ENCODE measurements around the gene BDH1.

BDH1 gene

DNA sequence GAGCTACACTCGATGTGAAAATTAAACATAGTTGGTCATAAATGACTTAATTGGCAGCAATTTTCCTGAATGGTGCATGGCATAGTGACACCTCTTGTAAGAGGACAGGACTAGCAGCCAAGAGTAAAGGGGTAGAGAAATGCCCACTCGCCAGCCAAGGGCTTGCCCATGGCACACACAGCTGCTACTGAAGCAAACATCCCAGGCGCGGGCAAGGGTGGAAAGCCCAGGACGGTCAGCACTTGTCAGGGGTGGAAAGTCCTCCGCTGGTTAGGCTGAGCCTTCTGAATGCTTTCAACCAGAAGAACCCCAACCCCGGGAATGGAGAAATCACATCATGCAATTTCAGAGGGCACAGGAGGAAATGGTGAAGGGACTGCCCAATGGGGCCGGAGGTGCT is 31.6 kb downstream of the BDH1 start:
- no peak for DNase-seq (ENCODE audit: low spot score)
- Histone ChIP-seq H3K4me3 (no peak overlapping the region), H3K27ac (no peak overlapping the region)
- TF ChIP-seq, protein P1, sequence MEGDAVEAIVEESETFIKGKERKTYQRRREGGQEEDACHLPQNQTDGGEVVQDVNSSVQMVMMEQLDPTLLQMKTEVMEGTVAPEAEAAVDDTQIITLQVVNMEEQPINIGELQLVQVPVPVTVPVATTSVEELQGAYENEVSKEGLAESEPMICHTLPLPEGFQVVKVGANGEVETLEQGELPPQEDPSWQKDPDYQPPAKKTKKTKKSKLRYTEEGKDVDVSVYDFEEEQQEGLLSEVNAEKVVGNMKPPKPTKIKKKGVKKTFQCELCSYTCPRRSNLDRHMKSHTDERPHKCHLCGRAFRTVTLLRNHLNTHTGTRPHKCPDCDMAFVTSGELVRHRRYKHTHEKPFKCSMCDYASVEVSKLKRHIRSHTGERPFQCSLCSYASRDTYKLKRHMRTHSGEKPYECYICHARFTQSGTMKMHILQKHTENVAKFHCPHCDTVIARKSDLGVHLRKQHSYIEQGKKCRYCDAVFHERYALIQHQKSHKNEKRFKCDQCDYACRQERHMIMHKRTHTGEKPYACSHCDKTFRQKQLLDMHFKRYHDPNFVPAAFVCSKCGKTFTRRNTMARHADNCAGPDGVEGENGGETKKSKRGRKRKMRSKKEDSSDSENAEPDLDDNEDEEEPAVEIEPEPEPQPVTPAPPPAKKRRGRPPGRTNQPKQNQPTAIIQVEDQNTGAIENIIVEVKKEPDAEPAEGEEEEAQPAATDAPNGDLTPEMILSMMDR (IDR thresholded peaks at IDR 0.05) = no peak

DNA sequence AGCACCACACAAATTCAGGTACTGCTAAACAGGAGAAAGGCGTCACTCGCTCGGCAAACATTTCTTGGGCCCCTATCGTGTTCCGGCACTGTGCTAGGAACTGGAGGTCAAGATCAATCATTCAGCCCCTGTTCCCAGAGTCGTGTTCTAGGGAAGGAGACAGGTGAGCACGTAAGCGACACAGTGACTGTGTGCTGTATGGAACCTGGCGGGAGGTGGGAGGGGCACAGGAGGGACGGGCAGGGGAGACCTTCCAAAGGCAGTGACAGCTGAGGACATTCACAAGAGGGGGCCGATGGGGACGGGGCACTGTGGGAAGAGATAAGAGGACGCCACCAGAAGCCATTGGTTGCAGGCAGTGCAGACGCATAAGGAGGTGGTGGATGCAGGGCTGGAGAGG is 32.2 kb downstream of the BDH1 start:
- H3K27ac ChIP-seq = no peak overlapping the region
- H3K4me3 ChIP-seq = no peak overlapping the region
- TF ChIP-seq, protein P1 (IDR thresholded peaks at IDR 0.05) = no peak
- no peak for DNase-seq (ENCODE audit: low spot score)

DNA sequence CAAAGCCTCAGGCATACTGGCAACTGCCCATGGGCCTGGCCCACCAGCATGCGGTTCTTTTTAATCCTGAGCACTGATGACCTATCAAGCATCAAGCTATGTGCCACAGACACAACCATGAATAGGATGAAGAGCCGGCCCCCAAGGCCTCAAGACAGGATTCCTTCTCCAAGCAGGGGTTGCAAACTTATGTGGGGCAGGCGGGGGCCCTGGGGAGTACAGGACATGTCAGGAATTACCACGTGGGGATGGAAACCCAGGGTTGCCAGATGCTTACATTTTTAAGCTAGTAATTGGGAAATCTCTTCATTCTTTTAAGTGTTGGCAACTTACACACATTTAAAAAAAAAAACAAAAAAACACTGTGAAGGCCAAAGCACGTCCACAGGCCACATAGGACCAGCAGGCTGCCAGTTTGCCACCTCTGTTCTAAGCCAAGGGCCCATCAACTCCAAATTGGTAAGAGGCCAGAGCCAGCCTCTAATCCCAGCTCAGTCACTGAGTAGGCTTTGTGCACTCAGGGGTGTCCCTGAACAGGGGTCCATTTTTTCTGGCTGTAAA is 32.8 kb downstream of the BDH1 start:
- TF ChIP-seq, protein P1 (IDR thresholded peaks at IDR 0.05) = no peak
- H3K27ac ChIP-seq = no peak overlapping the region
- H3K4me3 ChIP-seq = no peak overlapping the region
- DNase-seq (ENCODE audit: low spot score) = no peak

DNA sequence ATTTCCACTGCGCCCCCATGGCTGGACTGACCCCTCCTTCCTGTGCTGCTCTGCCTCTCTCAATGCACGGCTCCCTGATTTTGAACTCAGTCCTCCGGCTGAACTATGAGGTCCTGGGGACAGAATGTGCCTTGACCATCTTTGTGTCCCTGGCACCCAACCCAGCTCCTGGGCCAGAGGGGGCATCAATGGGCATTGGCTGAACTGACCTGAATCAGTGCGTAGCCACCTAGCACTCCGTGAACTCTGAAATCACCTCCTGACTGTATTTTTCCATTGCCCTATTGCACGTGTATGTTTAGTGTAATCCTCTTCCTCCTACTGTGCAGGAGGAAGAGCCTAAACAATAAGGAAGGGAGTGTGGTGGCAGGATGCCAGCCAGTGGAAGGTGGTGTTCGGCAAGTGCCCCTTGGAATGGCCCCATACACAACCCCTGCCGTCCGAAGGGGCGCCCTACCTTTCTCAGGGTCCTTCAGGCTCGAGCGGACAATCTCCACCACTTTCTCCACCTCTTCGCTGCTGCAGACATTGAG is 33.5 kb downstream of the BDH1 start:
- TF ChIP-seq, protein P1 (IDR thresholded peaks at IDR 0.05) = no peak
- no peak for DNase-seq (ENCODE audit: low spot score)
- no peak overlapping the region for H3K27ac ChIP-seq
- H3K4me3 ChIP-seq = no peak overlapping the region

DNA sequence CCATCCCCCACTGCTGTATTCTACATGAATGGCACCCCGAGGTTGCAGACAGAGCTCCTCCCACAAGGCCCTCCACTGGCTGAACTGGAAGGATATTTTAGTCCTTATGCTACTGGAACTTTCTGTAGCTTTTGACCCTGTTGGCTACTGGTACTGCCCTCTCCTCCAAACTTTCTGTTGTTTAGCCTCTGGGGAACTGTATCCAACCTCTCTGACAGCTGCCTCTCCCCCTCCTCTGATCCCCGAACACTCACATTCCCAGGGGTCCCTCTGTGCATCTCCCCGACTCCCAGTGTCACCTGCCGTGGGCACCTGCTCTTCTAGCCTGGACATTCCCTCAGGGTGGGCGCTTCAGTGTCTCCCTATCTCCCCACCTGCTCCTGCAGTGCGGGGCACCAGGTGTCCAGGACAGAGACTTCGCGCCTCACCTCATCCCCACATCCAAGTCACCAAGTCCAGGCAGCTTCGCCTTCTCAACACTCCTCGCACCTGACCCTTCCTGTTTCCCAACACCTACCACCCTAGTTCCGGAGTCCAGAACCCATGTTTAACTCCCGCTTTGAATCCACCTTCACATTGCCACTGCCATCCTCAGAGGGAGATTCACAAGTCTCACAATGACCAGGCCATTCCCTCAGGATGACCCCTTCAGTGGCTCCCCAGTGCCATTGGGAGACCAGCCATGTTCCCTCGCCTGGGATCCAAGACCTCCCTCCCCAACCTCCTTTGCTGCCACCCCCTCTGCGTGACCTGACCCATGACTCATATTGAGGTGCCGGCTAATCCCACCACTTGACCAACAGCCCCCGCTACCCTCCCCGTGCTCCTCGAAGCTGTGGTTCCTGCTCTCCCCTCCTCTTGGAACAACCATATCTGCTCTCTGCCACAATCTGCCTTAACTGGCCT is 34.2 kb downstream of the BDH1 start:
- H3K27ac ChIP-seq = no peak overlapping the region
- no peak for DNase-seq (ENCODE audit: low spot score)
- H3K4me3 ChIP-seq = no peak overlapping the region
- TF ChIP-seq, protein P1 (IDR thresholded peaks at IDR 0.05) = no peak

DNA sequence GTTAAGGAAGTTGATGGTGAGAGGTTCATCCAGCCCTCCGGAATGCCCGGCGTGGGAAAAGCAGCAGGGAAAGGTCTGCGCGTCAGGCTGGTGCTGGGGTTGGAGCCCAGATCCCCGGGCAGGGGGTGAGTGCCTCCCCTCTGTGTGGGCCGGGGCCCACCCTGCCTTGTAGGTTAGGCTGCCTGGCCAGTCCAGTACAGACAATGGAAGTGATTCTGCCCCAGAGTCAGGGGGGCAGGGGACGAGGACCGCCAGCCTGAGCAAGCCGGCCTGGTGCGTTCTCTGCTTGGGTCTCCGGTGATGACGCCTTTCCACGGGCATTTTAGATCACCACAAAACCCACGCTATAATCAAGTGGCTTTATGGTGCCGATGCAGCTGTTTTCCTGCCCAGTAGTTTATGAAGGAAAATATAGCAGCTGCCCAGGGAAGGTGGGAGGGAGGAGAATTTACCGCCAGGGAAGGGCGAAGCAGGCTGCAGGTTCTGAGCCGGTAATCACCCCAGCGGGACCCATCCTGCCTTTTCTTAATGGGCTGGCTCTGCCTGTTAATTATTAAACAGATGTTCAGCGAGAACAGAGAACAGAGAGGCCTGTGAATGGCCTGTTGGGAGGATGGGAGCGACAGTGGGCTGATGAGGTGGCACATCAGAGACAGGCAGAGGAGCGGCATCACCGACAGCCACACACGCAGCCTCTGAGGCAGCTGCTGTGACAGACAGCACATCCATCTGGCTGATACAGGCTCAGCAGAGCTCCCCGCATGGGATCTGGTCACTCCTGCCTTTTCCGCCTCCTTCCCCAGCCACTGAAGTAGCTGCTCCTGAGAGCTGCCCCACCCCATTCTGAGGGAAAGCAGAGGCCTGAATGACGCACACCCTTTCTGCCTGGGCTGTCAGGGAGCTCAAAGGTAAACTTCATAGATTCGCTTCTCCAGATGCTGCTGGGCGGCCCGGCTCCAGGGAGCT is 35.2 kb downstream of the BDH1 start:
- DNase-seq (ENCODE audit: low spot score) = no peak
- no peak overlapping the region for H3K27ac ChIP-seq
- TF ChIP-seq, protein P1 (IDR thresholded peaks at IDR 0.05) = no peak
- no peak overlapping the region for H3K4me3 ChIP-seq

Measured in coronary artery (tissue), 2 donors.